Tibial artery (tissue), 4 donors: ENCODE results near the gene NEB.

Source experiments
- DNase-seq, 2 donors: peaks; one replicate each; pipeline ENCODE4 v3.0.0-alpha.2; 2019
- H3K27ac ChIP-seq, 2 donors: fragments of 200-600 bp; sonication (generic) in 1 of 2; 1 replicate in 1 of 2; 2 replicates in 1 of 2; pipeline ENCODE4 v1.5.1; 2018 to 2019; ENCODE audit warnings: mild to moderate bottlenecking in 1 of 2
- H3K27me3 ChIP-seq, 2 donors: fragments of 200-600 bp; sonication (generic) in 1 of 2; one replicate each; pipeline versions ENCODE4 v1.5.1 to v1.6.0; 2016 to 2019
- H3K36me3 ChIP-seq, 3 donors: fragments of 200-600 bp; sonication (generic) in 2 of 3; one replicate each; pipeline ENCODE4 v1.5.1; 2016 to 2019; ENCODE audit warnings: mild to moderate bottlenecking in 2 of 3
- H3K4me1 ChIP-seq, 4 donors: fragments of 200-600 bp; sonication (generic) in 2 of 4; 1 replicate in 3 of 4; 2 replicates in 1 of 4; pipeline ENCODE4 v1.5.1; 2016 to 2019
- H3K4me3 ChIP-seq, 2 donors: fragments of 200-600 bp; sonication (generic) in 1 of 2; 1 replicate in 1 of 2; 2 replicates in 1 of 2; pipeline ENCODE4 v1.5.1; 2018 to 2019; ENCODE audit warnings: mild to moderate bottlenecking in 2 of 2
- H3K9me3 ChIP-seq, 3 donors: fragments of 200-600 bp; sonication (generic) in 1 of 3; one replicate each; pipeline ENCODE4 v1.5.1; 2016 to 2019
- intact Hi-C: fragments of 100-400 bp; cut with DNase I; formaldehyde crosslinking; loops from one replicate; pipeline ENCODE4 v1.15.0; 2023; ENCODE audit warnings: low total_unique reads
- TF ChIP-seq, protein P1 (sequence below), 2 experiments: fragments of 200-600 bp in 1 of 2; fragments of 450-650 bp in 1 of 2; IDR thresholded peaks; one replicate each; pipeline ENCODE4 v1.5.1; 2017 to 2019; ENCODE audit warnings: antibody characterized with exemption in 2 of 2, mild to moderate bottlenecking in 1 of 2, moderate library complexity in 1 of 2

Gene NEB

DNA sequence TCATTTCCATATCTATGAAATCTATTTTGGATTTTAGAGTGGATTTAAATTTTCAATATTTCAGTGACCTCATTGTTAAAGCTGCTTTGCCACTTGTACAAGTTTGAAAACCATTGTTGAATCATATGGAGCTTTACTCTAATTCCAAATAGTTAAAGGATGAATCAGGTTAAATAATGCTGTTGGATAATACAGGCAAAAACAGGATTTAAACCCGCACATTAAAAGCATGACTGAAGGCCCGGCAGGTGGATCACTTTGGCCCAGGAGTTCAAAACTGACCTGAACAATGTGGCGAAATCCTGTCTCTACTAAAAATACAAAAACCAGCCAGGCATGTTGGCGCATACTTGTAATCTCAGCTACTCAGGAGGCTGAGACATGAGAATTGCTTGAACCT lies 256.3 kb downstream of the NEB start:
- DNase-seq, result no peak
- peaks cover 18 to 56% (median 45%) of the 10 kb centered on the region in 3 donors for H3K36me3 ChIP-seq
- no peak overlapping the region for H3K4me3 ChIP-seq
- no peaks in the 10 kb centered on the region for H3K27me3 ChIP-seq
- no peaks in the 10 kb centered on the region for H3K9me3 ChIP-seq
- H3K4me1 ChIP-seq, result no peaks in the 10 kb centered on the region
- TF ChIP-seq, protein P1, sequence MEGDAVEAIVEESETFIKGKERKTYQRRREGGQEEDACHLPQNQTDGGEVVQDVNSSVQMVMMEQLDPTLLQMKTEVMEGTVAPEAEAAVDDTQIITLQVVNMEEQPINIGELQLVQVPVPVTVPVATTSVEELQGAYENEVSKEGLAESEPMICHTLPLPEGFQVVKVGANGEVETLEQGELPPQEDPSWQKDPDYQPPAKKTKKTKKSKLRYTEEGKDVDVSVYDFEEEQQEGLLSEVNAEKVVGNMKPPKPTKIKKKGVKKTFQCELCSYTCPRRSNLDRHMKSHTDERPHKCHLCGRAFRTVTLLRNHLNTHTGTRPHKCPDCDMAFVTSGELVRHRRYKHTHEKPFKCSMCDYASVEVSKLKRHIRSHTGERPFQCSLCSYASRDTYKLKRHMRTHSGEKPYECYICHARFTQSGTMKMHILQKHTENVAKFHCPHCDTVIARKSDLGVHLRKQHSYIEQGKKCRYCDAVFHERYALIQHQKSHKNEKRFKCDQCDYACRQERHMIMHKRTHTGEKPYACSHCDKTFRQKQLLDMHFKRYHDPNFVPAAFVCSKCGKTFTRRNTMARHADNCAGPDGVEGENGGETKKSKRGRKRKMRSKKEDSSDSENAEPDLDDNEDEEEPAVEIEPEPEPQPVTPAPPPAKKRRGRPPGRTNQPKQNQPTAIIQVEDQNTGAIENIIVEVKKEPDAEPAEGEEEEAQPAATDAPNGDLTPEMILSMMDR (IDR thresholded peaks at IDR 0.05), result no peak
- H3K27ac ChIP-seq, result no peak overlapping the region
- intact Hi-C loops, result no loop called here

DNA sequence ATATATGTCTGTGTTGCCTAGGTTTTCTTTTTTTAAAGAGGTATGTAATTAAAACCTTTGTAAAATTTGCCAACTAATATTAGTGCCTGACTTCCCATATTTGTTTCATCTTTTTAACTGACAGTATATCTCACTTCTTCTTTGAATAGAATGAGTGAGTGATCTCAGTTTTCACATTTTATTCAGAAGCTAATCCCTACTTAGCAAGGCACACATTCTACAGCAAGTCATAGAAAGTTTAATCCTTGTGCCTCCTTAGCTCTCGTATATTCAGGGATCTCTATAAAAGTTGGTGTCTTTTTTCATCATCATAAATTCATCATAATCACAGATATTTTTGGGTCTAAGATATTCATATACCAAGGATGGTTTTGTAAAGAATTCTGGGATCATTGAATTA lies 258.0 kb downstream of the NEB start:
- H3K4me3 ChIP-seq, result no peak overlapping the region
- intact Hi-C loops, result no loop called here
- H3K4me1 ChIP-seq, result no peaks in the 10 kb centered on the region
- peaks cover 25 to 64% (median 56%) of the 10 kb centered on the region in 3 donors for H3K36me3 ChIP-seq
- TF ChIP-seq, protein P1 (IDR thresholded peaks at IDR 0.05), result no peak
- DNase-seq, result no peak
- peaks cover 0 to under 1% (median 0%) of the 10 kb centered on the region in 3 donors for H3K9me3 ChIP-seq
- H3K27ac ChIP-seq, result no peak overlapping the region
- no peaks in the 10 kb centered on the region for H3K27me3 ChIP-seq

DNA sequence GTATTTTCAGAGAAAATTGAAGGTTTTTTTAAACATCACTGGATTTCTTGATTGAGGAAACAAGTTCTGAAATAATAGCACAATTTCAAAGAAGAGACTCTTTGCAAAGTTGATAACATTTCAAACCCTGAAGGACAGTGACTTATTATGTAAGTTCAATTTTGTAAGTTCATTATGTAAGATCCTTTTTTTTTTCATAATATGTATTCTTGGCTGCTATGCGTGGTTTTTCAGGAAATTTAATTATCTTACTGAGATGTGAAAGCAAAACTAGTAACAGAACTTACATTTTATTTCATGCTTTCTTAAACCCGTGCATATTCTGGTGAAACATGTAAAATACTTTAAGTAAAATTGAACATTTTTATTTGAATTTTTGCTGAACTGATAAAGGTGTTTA lies 259.2 kb downstream of the NEB start:
- Histone ChIP-seq H3K27me3 (no peaks in the 10 kb centered on the region), H3K4me1 (no peaks in the 10 kb centered on the region), H3K4me3 (no peak overlapping the region), H3K9me3 (peaks cover 0 to 5% (median 0%) of the 10 kb centered on the region in 3 donors), H3K27ac (no peak overlapping the region), H3K36me3 (peaks cover 37 to 75% (median 62%) of the 10 kb centered on the region in 3 donors)
- TF ChIP-seq, protein P1 (IDR thresholded peaks at IDR 0.05), result no peak
- intact Hi-C loops, result no loop called here
- DNase-seq, result no peak

DNA sequence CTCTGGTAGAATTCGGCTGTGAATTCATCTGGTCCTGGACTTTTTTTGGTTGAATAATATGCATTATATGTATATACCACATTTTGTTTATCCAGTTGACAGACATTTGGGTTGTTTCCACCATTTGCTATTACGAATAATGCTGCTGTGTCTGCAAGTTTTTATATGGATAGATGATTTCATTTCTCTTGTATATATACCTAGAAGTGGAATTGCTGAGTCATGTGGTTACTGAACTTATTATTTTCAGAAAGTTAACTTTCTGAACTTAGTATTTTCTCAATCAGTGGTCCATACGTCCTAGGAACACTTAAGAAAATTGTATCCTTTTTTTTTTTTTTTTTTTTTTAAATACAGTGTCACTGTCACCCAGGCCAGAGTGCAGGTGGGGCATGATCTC lies 261.3 kb downstream of the NEB start:
- no peak overlapping the region for H3K4me3 ChIP-seq
- no peak for DNase-seq
- no peaks in the 10 kb centered on the region for H3K27me3 ChIP-seq
- TF ChIP-seq, protein P1 (IDR thresholded peaks at IDR 0.05), result no peak
- peaks cover 58 to 94% (median 81%) of the 10 kb centered on the region in 3 donors for H3K36me3 ChIP-seq
- intact Hi-C loops, result no loop called here
- H3K27ac ChIP-seq, result no peak overlapping the region
- H3K4me1 ChIP-seq, result no peaks in the 10 kb centered on the region
- peaks cover 0 to 5% (median 0%) of the 10 kb centered on the region in 3 donors for H3K9me3 ChIP-seq

DNA sequence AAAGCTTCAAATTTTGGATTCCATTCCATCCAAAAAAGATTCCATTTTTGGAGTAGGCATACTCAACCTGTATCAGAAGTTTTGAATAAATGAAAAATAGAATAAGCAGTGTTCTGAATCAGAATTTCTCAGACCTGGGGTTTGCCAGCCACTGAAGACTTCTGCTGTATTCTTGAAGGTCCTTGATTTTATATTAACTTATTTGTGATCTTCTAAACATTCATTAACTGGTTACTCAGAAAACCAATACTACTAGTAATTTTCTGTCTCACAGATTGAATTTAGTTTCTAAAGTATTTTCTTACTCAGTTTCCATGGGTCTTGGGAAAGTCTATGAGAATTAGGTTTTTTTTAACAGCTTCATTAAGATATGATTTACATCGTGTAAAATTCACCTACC lies 263.7 kb downstream of the NEB start:
- DNase-seq, result no peak
- H3K9me3 ChIP-seq, result peaks cover 0 to 5% (median 0%) of the 10 kb centered on the region in 3 donors
- H3K4me3 ChIP-seq, result no peak overlapping the region
- no peaks in the 10 kb centered on the region for H3K27me3 ChIP-seq
- H3K4me1 ChIP-seq, result no peaks in the 10 kb centered on the region
- intact Hi-C loops, result no loop called here
- TF ChIP-seq, protein P1 (IDR thresholded peaks at IDR 0.05), result no peak
- H3K27ac ChIP-seq, result no peak overlapping the region
- H3K36me3 ChIP-seq, result peaks cover 78 to 91% (median 86%) of the 10 kb centered on the region in 3 donors

DNA sequence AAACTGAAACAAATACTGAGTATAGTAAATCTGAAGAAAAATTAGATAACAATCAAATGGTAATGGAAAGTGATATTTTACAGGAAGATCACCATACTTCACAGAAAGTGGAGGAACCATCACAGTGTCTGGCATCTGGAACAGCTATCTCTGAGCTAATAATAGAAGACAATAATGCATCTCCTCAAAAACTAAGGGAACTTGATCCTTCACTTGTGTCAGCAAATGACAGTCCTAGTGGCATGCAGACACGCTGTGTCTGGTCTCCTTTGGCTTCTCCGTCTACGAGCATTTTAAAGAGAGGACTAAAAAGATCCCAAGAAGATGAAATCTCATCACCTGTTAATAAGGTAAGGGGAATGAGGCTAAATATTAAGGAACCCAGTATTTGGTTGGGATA lies 268.5 kb downstream of the NEB start:
- H3K27ac ChIP-seq, result no peak overlapping the region
- no peaks in the 10 kb centered on the region for H3K27me3 ChIP-seq
- H3K36me3 ChIP-seq, result peaks cover 76 to 84% (median 84%) of the 10 kb centered on the region in 3 donors
- intact Hi-C loops, result no loop called here
- no peaks in the 10 kb centered on the region for H3K4me1 ChIP-seq
- no peak for DNase-seq
- TF ChIP-seq, protein P1 (IDR thresholded peaks at IDR 0.05), result no peak
- no peaks in the 10 kb centered on the region for H3K9me3 ChIP-seq
- H3K4me3 ChIP-seq, result no peak overlapping the region
